Measurements from ENCODE around the gene SPATS2L. TPM values are rescaled to one million over a fixed set of nuclear protein-coding genes. Genes with fewer than 3 reads are reported as not detected.

Gene SPATS2L
- total RNA-seq, 1 experiment from 2014 or later: 112 TPM

DNA sequence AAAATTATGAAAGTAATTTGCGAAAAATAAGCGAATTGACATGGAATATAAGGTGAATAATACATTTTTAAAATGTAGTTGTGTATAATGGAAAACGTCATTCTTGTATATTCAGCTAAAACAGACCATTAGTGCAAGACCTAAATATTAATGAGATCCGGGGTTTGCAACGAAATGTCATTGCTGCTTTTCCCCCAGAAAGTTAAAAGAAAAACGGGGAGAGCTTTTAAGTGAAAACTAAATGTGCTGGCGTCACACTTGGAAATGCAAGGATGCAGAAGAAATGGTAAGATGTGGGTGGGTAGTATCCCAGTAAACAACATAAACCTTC lies 219.0 kb downstream of the SPATS2L start:
- Mint-ChIP-seq H3K27ac (no peak overlapping the region), H3K9me3 (no peaks in the 10 kb centered on the region), H3K4me3 (peak overlapping the region; percentile 92), H3K27me3 (ENCODE audit: low read depth) (peaks cover 11% of the 10 kb centered on the region), H3K4me1 (peaks cover 22% of the 10 kb centered on the region), H3K36me3 (no peaks in the 10 kb centered on the region)
- CTCF ChIA-PET: interaction anchor here (0.7 to 2.2 kb wide), 6 partner anchors 16 to 178 kb away, joined by 3 to 9 read pairs (median 4); partner anchors contain the start of genes AOX1 and KCTD18
- no peak for TF ChIP-seq ELF4 (CRISPR knock-in tag; IDR thresholded peaks at IDR 0.05; ENCODE audit: low read depth)
- no peak for TF ChIP-seq CBFB (CRISPR knock-in tag; IDR thresholded peaks at IDR 0.05; ENCODE audit: low read depth)
- TF ChIP-seq, protein P1, sequence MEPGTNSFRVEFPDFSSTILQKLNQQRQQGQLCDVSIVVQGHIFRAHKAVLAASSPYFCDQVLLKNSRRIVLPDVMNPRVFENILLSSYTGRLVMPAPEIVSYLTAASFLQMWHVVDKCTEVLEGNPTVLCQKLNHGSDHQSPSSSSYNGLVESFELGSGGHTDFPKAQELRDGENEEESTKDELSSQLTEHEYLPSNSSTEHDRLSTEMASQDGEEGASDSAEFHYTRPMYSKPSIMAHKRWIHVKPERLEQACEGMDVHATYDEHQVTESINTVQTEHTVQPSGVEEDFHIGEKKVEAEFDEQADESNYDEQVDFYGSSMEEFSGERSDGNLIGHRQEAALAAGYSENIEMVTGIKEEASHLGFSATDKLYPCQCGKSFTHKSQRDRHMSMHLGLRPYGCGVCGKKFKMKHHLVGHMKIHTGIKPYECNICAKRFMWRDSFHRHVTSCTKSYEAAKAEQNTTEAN (CRISPR knock-in tag; IDR thresholded peaks at IDR 0.05): no peak
- TF ChIP-seq, protein P2, sequence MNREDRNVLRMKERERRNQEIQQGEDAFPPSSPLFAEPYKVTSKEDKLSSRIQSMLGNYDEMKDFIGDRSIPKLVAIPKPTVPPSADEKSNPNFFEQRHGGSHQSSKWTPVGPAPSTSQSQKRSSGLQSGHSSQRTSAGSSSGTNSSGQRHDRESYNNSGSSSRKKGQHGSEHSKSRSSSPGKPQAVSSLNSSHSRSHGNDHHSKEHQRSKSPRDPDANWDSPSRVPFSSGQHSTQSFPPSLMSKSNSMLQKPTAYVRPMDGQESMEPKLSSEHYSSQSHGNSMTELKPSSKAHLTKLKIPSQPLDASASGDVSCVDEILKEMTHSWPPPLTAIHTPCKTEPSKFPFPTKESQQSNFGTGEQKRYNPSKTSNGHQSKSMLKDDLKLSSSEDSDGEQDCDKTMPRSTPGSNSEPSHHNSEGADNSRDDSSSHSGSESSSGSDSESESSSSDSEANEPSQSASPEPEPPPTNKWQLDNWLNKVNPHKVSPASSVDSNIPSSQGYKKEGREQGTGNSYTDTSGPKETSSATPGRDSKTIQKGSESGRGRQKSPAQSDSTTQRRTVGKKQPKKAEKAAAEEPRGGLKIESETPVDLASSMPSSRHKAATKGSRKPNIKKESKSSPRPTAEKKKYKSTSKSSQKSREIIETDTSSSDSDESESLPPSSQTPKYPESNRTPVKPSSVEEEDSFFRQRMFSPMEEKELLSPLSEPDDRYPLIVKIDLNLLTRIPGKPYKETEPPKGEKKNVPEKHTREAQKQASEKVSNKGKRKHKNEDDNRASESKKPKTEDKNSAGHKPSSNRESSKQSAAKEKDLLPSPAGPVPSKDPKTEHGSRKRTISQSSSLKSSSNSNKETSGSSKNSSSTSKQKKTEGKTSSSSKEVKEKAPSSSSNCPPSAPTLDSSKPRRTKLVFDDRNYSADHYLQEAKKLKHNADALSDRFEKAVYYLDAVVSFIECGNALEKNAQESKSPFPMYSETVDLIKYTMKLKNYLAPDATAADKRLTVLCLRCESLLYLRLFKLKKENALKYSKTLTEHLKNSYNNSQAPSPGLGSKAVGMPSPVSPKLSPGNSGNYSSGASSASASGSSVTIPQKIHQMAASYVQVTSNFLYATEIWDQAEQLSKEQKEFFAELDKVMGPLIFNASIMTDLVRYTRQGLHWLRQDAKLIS (CRISPR knock-in tag; IDR thresholded peaks at IDR 0.05; ENCODE audit: borderline replicate concordance): no peak
- TF ChIP-seq, protein P3, sequence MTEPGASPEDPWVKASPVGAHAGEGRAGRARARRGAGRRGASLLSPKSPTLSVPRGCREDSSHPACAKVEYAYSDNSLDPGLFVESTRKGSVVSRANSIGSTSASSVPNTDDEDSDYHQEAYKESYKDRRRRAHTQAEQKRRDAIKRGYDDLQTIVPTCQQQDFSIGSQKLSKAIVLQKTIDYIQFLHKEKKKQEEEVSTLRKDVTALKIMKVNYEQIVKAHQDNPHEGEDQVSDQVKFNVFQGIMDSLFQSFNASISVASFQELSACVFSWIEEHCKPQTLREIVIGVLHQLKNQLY (CRISPR knock-in tag; IDR thresholded peaks at IDR 0.05): no peak
- TF ChIP-seq GTF2I (CRISPR knock-in tag; conservative IDR thresholded peaks at IDR 0.05): no peak
- DNase-seq (ENCODE audit: low spot score) (no peak), ATAC-seq (no peak)
- POLR2A ChIA-PET: interaction anchor here (0.6 kb wide), 1 partner anchor 596 kb away, joined by 7 read pairs; no protein-coding TSS in a partner anchor

DNA sequence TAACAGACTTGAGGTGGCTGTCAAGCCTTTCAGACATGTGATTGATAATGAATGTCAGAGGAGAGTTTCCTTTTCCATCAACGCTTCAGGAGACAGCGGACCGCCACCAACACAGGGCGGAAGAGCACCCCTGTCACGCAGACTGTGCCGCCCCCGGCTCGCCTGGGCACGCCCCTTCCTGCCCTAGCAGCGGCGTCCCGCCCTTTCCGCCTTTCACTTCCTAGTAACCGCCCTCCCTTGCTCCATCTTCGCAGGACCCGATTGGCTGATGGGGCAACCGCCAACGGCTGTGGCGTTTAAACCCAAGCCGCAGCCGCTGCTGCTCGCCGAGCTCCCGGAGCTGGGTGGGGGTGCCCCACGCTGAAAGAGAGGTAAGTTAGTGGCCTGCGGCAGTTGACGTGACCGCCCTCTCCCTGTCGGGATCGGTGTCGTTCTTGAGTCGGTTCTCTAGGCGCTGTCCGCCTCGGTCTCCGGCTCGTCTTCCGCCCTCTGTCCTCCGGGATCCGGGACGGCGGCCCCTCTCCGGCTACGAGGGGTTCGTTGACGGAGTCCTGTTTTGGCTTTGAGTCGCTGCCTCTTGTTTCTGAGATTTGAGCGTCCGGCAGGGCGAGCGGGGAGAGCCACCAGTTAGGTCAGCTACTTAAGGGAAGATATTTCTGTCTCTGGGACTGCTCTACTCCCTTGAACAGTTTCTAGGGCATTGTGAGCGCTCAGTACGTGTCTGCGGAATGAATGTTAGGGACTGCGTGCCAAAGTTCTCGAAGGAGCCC lies 219.6 kb downstream of the SPATS2L start, which contains the start of gene SGO2:
Gene SGO2 (plus strand): TSS at position 326 of the 770 bp plus-strand sequence. CDS start 6,769 bp downstream, outside the sequence.
- POLR2A ChIA-PET: interaction anchor here (0.6 kb wide), 1 partner anchor 596 kb away, joined by 7 read pairs; no protein-coding TSS in a partner anchor
- Mint-ChIP-seq H3K9me3 (no peaks in the 10 kb centered on the region), H3K4me3 (peak within 1 kb of the TSS; percentile 92), H3K4me1 (peaks cover 22% of the 10 kb centered on the region), H3K27ac (peak within 1 kb of the TSS; percentile 3), H3K36me3 (no peaks in the 10 kb centered on the region), H3K27me3 (ENCODE audit: low read depth) (peaks cover 11% of the 10 kb centered on the region)
- CTCF ChIA-PET: interaction anchor here (0.7 to 2.2 kb wide), 6 partner anchors 16 to 178 kb away, joined by 3 to 9 read pairs (median 4); partner anchors contain the start of genes AOX1 and KCTD18
- peak; percentile 99 for ATAC-seq
- DNase-seq (ENCODE audit: low spot score): peak; percentile 95
- TF ChIP-seq CBFB (CRISPR knock-in tag; IDR thresholded peaks at IDR 0.05; ENCODE audit: low read depth) (peak; percentile 78; the same call in 1 of the 2 replicates), NR3C1 (CRISPR knock-in tag; conservative IDR thresholded peaks at IDR 0.05; ENCODE audit: low read depth) (no peak), EMX1 (CRISPR knock-in tag; IDR thresholded peaks at IDR 0.05) (no peak), ELF4 (CRISPR knock-in tag; IDR thresholded peaks at IDR 0.05; ENCODE audit: low read depth) (no peak), ZNF423 (CRISPR knock-in tag; IDR thresholded peaks at IDR 0.05) (no peak), NFYB (CRISPR knock-in tag; conservative IDR thresholded peaks at IDR 0.05; ENCODE audit: low read depth) (peak; percentile 55; the same call in 1 of the 2 replicates), FOXP1 (CRISPR knock-in tag; IDR thresholded peaks at IDR 0.05; ENCODE audit: borderline replicate concordance) (peak; percentile 89; the same call in 1 of the 2 replicates)
- TF ChIP-seq, protein P4, sequence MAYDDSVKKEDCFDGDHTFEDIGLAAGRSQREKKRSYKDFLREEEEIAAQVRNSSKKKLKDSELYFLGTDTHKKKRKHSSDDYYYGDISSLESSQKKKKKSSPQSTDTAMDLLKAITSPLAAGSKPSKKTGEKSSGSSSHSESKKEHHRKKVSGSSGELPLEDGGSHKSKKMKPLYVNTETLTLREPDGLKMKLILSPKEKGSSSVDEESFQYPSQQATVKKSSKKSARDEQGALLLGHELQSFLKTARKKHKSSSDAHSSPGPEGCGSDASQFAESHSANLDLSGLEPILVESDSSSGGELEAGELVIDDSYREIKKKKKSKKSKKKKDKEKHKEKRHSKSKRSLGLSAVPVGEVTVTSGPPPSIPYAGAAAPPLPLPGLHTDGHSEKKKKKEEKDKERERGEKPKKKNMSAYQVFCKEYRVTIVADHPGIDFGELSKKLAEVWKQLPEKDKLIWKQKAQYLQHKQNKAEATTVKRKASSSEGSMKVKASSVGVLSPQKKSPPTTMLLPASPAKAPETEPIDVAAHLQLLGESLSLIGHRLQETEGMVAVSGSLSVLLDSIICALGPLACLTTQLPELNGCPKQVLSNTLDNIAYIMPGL (CRISPR knock-in tag; IDR thresholded peaks at IDR 0.05): no peak; the same call in 1 of the 2 replicates
- TF ChIP-seq, protein P5, sequence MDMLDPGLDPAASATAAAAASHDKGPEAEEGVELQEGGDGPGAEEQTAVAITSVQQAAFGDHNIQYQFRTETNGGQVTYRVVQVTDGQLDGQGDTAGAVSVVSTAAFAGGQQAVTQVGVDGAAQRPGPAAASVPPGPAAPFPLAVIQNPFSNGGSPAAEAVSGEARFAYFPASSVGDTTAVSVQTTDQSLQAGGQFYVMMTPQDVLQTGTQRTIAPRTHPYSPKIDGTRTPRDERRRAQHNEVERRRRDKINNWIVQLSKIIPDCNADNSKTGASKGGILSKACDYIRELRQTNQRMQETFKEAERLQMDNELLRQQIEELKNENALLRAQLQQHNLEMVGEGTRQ (CRISPR knock-in tag; IDR thresholded peaks at IDR 0.05): peak; percentile 34; the same call in 1 of the 2 replicates
- TF ChIP-seq, protein P6, sequence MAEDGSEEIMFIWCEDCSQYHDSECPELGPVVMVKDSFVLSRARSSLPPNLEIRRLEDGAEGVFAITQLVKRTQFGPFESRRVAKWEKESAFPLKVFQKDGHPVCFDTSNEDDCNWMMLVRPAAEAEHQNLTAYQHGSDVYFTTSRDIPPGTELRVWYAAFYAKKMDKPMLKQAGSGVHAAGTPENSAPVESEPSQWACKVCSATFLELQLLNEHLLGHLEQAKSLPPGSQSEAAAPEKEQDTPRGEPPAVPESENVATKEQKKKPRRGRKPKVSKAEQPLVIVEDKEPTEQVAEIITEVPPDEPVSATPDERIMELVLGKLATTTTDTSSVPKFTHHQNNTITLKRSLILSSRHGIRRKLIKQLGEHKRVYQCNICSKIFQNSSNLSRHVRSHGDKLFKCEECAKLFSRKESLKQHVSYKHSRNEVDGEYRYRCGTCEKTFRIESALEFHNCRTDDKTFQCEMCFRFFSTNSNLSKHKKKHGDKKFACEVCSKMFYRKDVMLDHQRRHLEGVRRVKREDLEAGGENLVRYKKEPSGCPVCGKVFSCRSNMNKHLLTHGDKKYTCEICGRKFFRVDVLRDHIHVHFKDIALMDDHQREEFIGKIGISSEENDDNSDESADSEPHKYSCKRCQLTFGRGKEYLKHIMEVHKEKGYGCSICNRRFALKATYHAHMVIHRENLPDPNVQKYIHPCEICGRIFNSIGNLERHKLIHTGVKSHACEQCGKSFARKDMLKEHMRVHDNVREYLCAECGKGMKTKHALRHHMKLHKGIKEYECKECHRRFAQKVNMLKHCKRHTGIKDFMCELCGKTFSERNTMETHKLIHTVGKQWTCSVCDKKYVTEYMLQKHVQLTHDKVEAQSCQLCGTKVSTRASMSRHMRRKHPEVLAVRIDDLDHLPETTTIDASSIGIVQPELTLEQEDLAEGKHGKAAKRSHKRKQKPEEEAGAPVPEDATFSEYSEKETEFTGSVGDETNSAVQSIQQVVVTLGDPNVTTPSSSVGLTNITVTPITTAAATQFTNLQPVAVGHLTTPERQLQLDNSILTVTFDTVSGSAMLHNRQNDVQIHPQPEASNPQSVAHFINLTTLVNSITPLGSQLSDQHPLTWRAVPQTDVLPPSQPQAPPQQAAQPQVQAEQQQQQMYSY (CRISPR knock-in tag; IDR thresholded peaks at IDR 0.05): no peak
- TF ChIP-seq, protein P7, sequence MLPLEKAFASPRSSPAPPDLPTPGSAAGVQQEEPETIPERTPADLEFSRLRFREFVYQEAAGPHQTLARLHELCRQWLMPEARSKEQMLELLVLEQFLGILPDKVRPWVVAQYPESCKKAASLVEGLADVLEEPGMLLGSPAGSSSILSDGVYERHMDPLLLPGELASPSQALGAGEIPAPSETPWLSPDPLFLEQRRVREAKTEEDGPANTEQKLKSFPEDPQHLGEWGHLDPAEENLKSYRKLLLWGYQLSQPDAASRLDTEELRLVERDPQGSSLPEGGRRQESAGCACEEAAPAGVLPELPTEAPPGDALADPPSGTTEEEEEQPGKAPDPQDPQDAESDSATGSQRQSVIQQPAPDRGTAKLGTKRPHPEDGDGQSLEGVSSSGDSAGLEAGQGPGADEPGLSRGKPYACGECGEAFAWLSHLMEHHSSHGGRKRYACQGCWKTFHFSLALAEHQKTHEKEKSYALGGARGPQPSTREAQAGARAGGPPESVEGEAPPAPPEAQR (CRISPR knock-in tag; IDR thresholded peaks at IDR 0.05): no peak
- TF ChIP-seq, protein P8, sequence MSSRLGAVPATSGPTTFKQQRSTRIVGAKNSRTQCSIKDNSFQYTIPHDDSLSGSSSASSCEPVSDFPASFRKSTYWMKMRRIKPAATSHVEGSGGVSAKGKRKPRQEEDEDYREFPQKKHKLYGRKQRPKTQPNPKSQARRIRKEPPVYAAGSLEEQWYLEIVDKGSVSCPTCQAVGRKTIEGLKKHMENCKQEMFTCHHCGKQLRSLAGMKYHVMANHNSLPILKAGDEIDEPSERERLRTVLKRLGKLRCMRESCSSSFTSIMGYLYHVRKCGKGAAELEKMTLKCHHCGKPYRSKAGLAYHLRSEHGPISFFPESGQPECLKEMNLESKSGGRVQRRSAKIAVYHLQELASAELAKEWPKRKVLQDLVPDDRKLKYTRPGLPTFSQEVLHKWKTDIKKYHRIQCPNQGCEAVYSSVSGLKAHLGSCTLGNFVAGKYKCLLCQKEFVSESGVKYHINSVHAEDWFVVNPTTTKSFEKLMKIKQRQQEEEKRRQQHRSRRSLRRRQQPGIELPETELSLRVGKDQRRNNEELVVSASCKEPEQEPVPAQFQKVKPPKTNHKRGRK (CRISPR knock-in tag; IDR thresholded peaks at IDR 0.05; ENCODE audit: borderline replicate concordance): no peak
